Smooth muscle cell (in vitro differentiated cells): Measurements from ENCODE around the gene PVALB. TPM values are rescaled to one million over a fixed set of nuclear protein-coding genes. Genes with fewer than 3 reads are reported as not detected.
"Not testable (repeated sequence)": the region's sequence is repeated elsewhere in the genome, so short reads cannot be mapped to it uniquely, and the experiment has no call there.

Experiments used
- DNase-seq: peaks from one replicate; lab custom pipeline; 2025; ENCODE audit not compliant: unreplicated experiment; lab: John Stamatoyannopoulos, UW
- H2AFZ ChIP-seq: fragments of 200-600 bp; sonication (generic); 2 replicates; pipeline ENCODE4 v1.6.0; 2016; ENCODE audit warnings: antibody characterized with exemption, low read depth, mild to moderate bottlenecking
- H3F3A ChIP-seq: fragments of 200-600 bp; sonication (generic); 2 replicates; pipeline ENCODE4 v1.6.0; 2017; ENCODE audit warnings: antibody characterized with exemption, low read depth
- H3K27ac ChIP-seq: fragments of 200-600 bp; sonication (generic); 2 replicates; pipeline ENCODE4 v1.5.1; 2016; ENCODE audit warnings: low read depth, mild to moderate bottlenecking
- H3K27me3 ChIP-seq: fragments of 200-600 bp; sonication (generic); 2 replicates; pipeline ENCODE4 v1.6.1; 2016; ENCODE audit warnings: low read depth, mild to moderate bottlenecking
- H3K36me3 ChIP-seq: fragments of 200-600 bp; sonication (generic); 2 replicates; pipeline ENCODE4 v1.5.1; 2016; ENCODE audit warnings: low read depth
- H3K4me1 ChIP-seq: fragments of 200-600 bp; sonication (generic); 2 replicates; pipeline ENCODE4 v1.5.1; 2016; ENCODE audit warnings: low read depth
- H3K4me2 ChIP-seq: fragments of 200-600 bp; sonication (generic); 2 replicates; pipeline ENCODE4 v1.6.0; 2016; ENCODE audit warnings: mild to moderate bottlenecking
- H3K4me3 ChIP-seq: fragments of 200-600 bp; sonication (generic); 2 replicates; pipeline ENCODE4 v1.5.1; 2016; ENCODE audit warnings: mild to moderate bottlenecking
- H3K79me2 ChIP-seq: fragments of 200-600 bp; sonication (generic); 2 replicates; pipeline ENCODE4 v1.6.0; 2016; ENCODE audit warnings: low read depth, mild to moderate bottlenecking
- H3K9ac ChIP-seq: fragments of 200-600 bp; sonication (generic); 2 replicates; pipeline ENCODE4 v1.6.0; 2016; ENCODE audit warnings: low read depth
- H3K9me3 ChIP-seq: fragments of 200-600 bp; sonication (generic); replicated peaks from 2 replicates; pipeline ENCODE4 v1.5.1; 2016; ENCODE audit warnings: low read depth
- H4K20me1 ChIP-seq: fragments of 200-600 bp; sonication (generic); 2 replicates; pipeline ENCODE4 v1.6.0; 2016; ENCODE audit warnings: low read depth
- CTCF ChIP-seq: fragments of 200-600 bp; sonication (generic); IDR thresholded peaks from 2 replicates; pipeline ENCODE4 v1.5.1; 2017; ENCODE audit warnings: borderline replicate concordance, mild to moderate bottlenecking, antibody characterized with exemption; ENCODE audit not compliant: insufficient read depth, poor library complexity, severe bottlenecking
- WGBS: methylation state at CpG from one replicate; pipeline ENCODE4 v1.1.7; 2016; ENCODE audit warnings: low lambda C conversion rate; 5-methylcytosine and 5-hydroxymethylcytosine counted together
- polyA plus RNA-seq: library from polyadenylated mRNA; unstranded; fragments of >200 nt; fragmentation: Nextera tagmentation; extraction: Ambion mirVana; gene quantifications from 2 replicates; pipeline ENCODE4 v1.2.1, GENCODE V29; 2016
- total RNA-seq: library from RNA; depleted of rRNA; stranded (reverse); fragments of >200 nt; gene quantifications from 2 replicates; pipeline ENCODE4 v1.2.3, GENCODE V29; 2014

PVALB gene
- total and polyA plus RNA-seq, 2 experiments from 2014 or later = not detected

DNA sequence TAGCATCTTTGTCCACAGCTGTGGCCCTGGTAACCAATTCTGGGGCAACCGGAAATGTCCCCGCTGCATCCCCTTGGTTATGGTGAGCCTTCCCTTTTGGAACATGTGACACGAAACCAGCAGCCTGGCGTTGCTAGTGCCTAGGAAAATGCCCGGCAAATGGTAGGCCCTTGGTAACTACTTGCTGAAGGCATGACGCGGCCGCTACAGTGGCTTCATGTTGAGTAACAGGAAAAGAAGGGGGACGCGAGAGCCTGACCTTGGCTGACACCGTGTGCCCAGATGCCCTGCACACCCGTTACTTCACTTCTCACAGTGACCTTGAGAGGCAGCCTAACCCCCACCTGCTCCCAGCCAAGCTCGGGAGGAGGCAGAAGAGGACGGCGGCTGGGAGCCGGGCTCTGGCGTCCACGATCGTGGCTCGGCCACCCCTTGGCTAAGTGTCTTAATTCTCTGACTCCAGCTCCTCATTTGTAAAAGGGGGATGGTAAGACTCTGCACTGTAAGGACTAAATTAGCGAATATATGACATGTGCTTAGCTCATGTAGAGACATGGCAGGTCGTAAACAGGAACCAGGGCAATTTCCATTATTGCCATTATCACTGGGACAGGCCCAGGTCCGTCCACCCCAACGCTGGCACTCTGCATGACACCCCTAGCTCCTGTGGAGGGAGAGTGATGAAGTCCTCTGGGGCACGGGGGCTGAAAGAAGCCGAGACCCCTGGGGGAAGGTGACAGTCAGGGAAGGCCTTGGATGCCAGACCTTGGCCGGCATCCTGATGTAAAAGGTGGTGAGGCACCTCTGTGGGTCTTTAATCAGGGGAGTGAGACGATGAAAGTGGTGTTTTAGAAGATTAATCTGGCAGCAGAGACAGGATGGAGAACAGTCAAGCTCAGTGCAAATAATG lies 59.8 kb downstream of the PVALB start:
- H3K9me3 ChIP-seq = no peaks in the 10 kb centered on the region
- WGBS = 78% methylated on average over 28 of the region's 28 CpGs
- H2AFZ ChIP-seq = no peak overlapping the region
- H3K9ac ChIP-seq = no peak overlapping the region
- H3K4me2 ChIP-seq = no peak overlapping the region
- no peaks in the 10 kb centered on the region for H3K79me2 ChIP-seq
- no peak for DNase-seq
- no peak for TF ChIP-seq CTCF
- H3F3A ChIP-seq = no peaks in the 10 kb centered on the region
- H3K27ac ChIP-seq = no peak overlapping the region
- peaks cover 10% of the 10 kb centered on the region for H3K27me3 ChIP-seq
- no peaks in the 10 kb centered on the region for H3K36me3 ChIP-seq
- no peaks in the 10 kb centered on the region for H4K20me1 ChIP-seq
- H3K4me3 ChIP-seq = no peak overlapping the region
- no peaks in the 10 kb centered on the region for H3K4me1 ChIP-seq

GRCh38 chr22:36756031-36756430 lies 60.8 kb downstream of the PVALB start:
- Histone ChIP-seq H4K20me1 (no peaks in the 10 kb centered on the region), H3K4me3 (no peak overlapping the region), H3K79me2 (no peaks in the 10 kb centered on the region), H3F3A (no peaks in the 10 kb centered on the region), H3K4me1 (no peaks in the 10 kb centered on the region), H3K36me3 (no peaks in the 10 kb centered on the region), H2AFZ (no peak overlapping the region), H3K9ac (no peak overlapping the region), H3K4me2 (no peak overlapping the region), H3K27ac (no peak overlapping the region), H3K27me3 (peaks cover 13% of the 10 kb centered on the region), H3K9me3 (no peaks in the 10 kb centered on the region)
- 74% methylated on average over 7 of the region's 7 CpGs for WGBS
- TF ChIP-seq CTCF = no peak
- no peak for DNase-seq

- Histone ChIP-seq H3K4me3 (no peak overlapping the region), H2AFZ (no peak overlapping the region), H3K4me1 (no peaks in the 10 kb centered on the region), H3K9ac (no peak overlapping the region), H3K4me2 (no peak overlapping the region), H3K27me3 (peaks cover 13% of the 10 kb centered on the region), H4K20me1 (no peaks in the 10 kb centered on the region), H3K79me2 (no peaks in the 10 kb centered on the region), H3F3A (no peaks in the 10 kb centered on the region), H3K9me3 (no peaks in the 10 kb centered on the region), H3K36me3 (no peaks in the 10 kb centered on the region), H3K27ac (no peak overlapping the region)
- 86% methylated on average over 6 of the region's 6 CpGs for WGBS
- no peak for TF ChIP-seq CTCF
- DNase-seq = no peak
Measured at GRCh38 chr22:36755316-36755715, 61.5 kb downstream of the PVALB start.

DNA sequence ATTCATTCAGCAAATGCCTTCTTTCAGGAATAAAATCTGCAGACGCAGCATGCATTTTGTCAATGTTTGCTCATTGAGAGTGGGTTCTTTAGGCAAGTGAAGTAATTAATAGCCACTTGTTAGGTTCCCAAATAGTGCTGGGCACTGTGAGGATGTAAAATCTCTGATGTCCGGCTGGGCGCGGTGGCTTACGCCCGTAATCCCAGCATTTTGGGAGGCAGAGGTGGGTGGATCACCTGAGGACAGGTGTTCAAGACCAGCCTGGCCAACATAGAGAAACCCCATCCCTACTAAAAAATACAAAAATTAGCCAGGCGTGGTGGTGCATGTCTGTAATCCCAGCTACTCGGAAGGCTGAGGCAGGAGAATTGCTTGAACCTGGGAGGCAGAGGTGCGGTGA lies 62.0 kb downstream of the PVALB start:
- 90% methylated on average over 9 of the region's 9 CpGs for WGBS
- H3K79me2 ChIP-seq, H3K9me3 ChIP-seq, H3K9ac ChIP-seq, H3K4me3 ChIP-seq, DNase-seq, H2AFZ ChIP-seq, H3K36me3 ChIP-seq, H4K20me1 ChIP-seq, H3K4me2 ChIP-seq, H3F3A ChIP-seq, H3K27ac ChIP-seq, H3K4me1 ChIP-seq: not testable (repeated sequence)
- H3K27me3 ChIP-seq = peaks cover 13% of the 10 kb centered on the region
